Activated naive CD8-positive, alpha-beta T cell (primary cell): ENCODE data around the gene FSCN2.

Source experiments
- H3K27ac Mint-ChIP-seq: one replicate; pipeline ENCODE4 v1.8.0; 2021; ENCODE audit warnings: mixed read lengths
- H3K27me3 Mint-ChIP-seq: one replicate; pipeline ENCODE4 v1.8.0; 2021; ENCODE audit warnings: mixed read lengths
- H3K36me3 Mint-ChIP-seq: one replicate; pipeline ENCODE4 v1.8.0; 2021; ENCODE audit warnings: mixed read lengths
- H3K4me1 Mint-ChIP-seq: one replicate; pipeline ENCODE4 v1.8.0; 2021; ENCODE audit warnings: low read depth, mixed read lengths
- H3K4me3 Mint-ChIP-seq: one replicate; pipeline ENCODE4 v1.8.0; 2021; ENCODE audit warnings: mild to moderate bottlenecking, mixed read lengths
- H3K9me3 Mint-ChIP-seq: one replicate; pipeline ENCODE4 v1.8.0; 2021; ENCODE audit warnings: low read depth, mixed read lengths

Gene FSCN2

GRCh38 chr17:81514739-81515529 is 13.2 kb upstream of the FSCN2 start:
- Mint-ChIP-seq H3K36me3 (peaks cover 17% of the 10 kb centered on the region), H3K27me3 (no peaks in the 10 kb centered on the region), H3K4me3 (peak overlapping the region; percentile 86), H3K27ac (peak overlapping the region; percentile 25), H3K4me1 (peaks cover 23% of the 10 kb centered on the region), H3K9me3 (no peaks in the 10 kb centered on the region)

- H3K9me3 Mint-ChIP-seq, result no peaks in the 10 kb centered on the region
- H3K4me3 Mint-ChIP-seq, result peak overlapping the region; percentile 86
- no peaks in the 10 kb centered on the region for H3K27me3 Mint-ChIP-seq
- peaks cover 21% of the 10 kb centered on the region for H3K4me1 Mint-ChIP-seq
- peaks cover 10% of the 10 kb centered on the region for H3K36me3 Mint-ChIP-seq
- peak overlapping the region; percentile 25 for H3K27ac Mint-ChIP-seq
Measured at GRCh38 chr17:81515530-81516041, 12.6 kb upstream of the FSCN2 start.

- Mint-ChIP-seq H3K4me3 (peak overlapping the region; percentile 86), H3K27me3 (no peaks in the 10 kb centered on the region), H3K4me1 (peaks cover 22% of the 10 kb centered on the region), H3K27ac (peak overlapping the region; percentile 34), H3K9me3 (no peaks in the 10 kb centered on the region), H3K36me3 (peaks cover 3% of the 10 kb centered on the region)
Measured at GRCh38 chr17:81516439-81516838, 11.7 kb upstream of the FSCN2 start.

GRCh38 chr17:81517009-81517338 is 11.2 kb upstream of the FSCN2 start:
- no peak overlapping the region for H3K27ac Mint-ChIP-seq

GRCh38 chr17:81517339-81518112 is 10.7 kb upstream of the FSCN2 start:
- Mint-ChIP-seq H3K9me3 (no peaks in the 10 kb centered on the region), H3K4me3 (peak overlapping the region; percentile 54), H3K27me3 (no peaks in the 10 kb centered on the region), H3K4me1 (peaks cover 22% of the 10 kb centered on the region), H3K36me3 (no peaks in the 10 kb centered on the region), H3K27ac (peak overlapping the region; percentile 64)

More at GRCh38 chr17:81517009-81517338, 11.2 kb upstream of the FSCN2 start:
- H3K4me1 Mint-ChIP-seq, result peaks cover 22% of the 10 kb centered on the region
- no peaks in the 10 kb centered on the region for H3K9me3 Mint-ChIP-seq
- no peak overlapping the region for H3K4me3 Mint-ChIP-seq
- no peaks in the 10 kb centered on the region for H3K27me3 Mint-ChIP-seq
- H3K36me3 Mint-ChIP-seq, result no peaks in the 10 kb centered on the region

DNA sequence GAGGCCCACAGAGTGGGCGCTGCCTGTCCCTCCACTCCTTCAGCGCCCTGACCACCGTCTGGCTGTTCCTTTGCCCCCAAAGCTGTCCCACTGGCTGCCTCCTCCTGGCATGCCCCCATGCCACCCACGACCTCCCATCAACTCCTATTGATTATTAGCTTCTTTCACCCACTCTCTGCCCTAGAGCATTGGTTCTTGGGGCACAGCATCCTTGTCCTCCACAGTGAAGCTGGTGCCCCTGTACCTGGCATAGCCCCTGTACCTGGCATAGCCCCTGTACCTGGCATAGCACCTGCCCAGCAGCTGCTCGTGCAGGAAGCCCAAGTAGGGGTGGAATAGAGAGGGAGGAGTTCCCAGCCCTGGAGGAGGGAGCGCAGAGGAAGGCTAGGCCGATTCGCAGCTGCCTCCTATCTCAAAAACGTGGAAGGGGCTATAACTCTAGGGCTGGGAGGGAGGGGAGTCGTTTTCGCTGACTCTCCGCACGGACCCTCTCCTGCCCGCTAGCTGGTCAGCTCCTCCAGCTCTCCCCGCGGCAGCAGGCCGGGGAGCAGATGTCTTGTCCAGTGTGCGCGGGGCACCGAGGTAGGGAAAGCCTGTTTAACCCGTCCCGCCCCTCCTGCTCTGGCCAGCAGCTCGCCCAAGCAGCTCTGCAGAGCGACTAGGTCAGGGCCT is 9.9 kb upstream of the FSCN2 start:
- H3K4me1 Mint-ChIP-seq, result peaks cover 22% of the 10 kb centered on the region
- no peaks in the 10 kb centered on the region for H3K36me3 Mint-ChIP-seq
- H3K27ac Mint-ChIP-seq, result peak overlapping the region; percentile 64

GRCh38 chr17:81518785-81519283 is 9.3 kb upstream of the FSCN2 start:
- Mint-ChIP-seq H3K4me3 (peak overlapping the region; percentile 54), H3K27me3 (no peaks in the 10 kb centered on the region), H3K4me1 (peaks cover 22% of the 10 kb centered on the region), H3K9me3 (no peaks in the 10 kb centered on the region), H3K27ac (no peak overlapping the region), H3K36me3 (no peaks in the 10 kb centered on the region)

More for the DNA sequence above, 9.9 kb upstream of the FSCN2 start:
- H3K27me3 Mint-ChIP-seq, result no peaks in the 10 kb centered on the region
- peak overlapping the region; percentile 54 for H3K4me3 Mint-ChIP-seq
- H3K9me3 Mint-ChIP-seq, result no peaks in the 10 kb centered on the region

- no peak overlapping the region for H3K4me3 Mint-ChIP-seq
- no peak overlapping the region for H3K27ac Mint-ChIP-seq
Measured at GRCh38 chr17:81519284-81520020, 8.7 kb upstream of the FSCN2 start.

DNA sequence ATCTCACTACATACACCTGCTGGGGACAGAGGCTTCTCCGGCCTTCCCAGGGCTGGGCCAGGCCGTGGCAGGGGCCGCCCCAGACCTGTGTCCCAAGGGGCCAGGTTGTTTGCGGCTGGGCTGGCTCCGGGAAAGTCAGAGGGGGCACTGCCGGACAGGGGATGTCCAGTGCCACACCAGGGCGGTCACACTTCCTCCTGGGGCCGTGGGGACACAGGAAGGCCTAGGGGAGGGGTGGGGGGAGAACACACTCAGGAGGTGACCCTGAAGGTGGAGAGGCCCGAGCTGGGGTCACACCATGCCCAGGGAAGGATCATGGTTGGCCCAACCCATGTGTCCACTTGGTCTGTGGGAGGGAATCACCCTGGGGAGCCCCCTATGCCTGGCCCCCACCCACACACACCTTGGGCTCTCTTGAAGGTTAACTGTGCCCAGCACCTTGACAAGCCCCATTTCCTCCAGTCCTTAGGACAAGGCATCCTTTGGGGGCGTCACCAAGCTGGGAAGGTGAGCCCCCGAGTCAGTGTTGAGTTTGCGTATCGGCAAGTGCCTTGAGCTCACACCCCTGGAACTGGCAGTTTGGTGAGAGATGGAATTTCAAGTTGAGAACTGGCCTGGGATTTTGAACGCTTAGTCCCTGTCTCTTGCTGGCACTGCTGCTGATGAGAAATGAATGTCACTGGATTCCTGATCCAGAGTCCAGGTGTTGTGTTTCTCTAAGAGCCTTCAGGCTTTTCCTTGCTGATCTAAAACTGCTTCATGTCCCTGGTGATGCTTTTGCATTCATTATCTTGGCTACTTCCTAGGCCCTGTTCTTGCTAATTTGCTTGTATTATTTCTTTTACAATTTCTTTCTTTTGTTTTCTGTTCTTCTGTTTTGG is 7.9 kb upstream of the FSCN2 start:
- Mint-ChIP-seq H3K9me3 (no peaks in the 10 kb centered on the region), H3K27me3 (no peaks in the 10 kb centered on the region), H3K36me3 (no peaks in the 10 kb centered on the region), H3K4me3 (peak overlapping the region; percentile 69), H3K27ac (no peak overlapping the region), H3K4me1 (peaks cover 22% of the 10 kb centered on the region)

More at GRCh38 chr17:81519284-81520020, 8.7 kb upstream of the FSCN2 start:
- Mint-ChIP-seq H3K36me3 (no peaks in the 10 kb centered on the region), H3K4me1 (peaks cover 22% of the 10 kb centered on the region), H3K27me3 (no peaks in the 10 kb centered on the region), H3K9me3 (no peaks in the 10 kb centered on the region)

DNA sequence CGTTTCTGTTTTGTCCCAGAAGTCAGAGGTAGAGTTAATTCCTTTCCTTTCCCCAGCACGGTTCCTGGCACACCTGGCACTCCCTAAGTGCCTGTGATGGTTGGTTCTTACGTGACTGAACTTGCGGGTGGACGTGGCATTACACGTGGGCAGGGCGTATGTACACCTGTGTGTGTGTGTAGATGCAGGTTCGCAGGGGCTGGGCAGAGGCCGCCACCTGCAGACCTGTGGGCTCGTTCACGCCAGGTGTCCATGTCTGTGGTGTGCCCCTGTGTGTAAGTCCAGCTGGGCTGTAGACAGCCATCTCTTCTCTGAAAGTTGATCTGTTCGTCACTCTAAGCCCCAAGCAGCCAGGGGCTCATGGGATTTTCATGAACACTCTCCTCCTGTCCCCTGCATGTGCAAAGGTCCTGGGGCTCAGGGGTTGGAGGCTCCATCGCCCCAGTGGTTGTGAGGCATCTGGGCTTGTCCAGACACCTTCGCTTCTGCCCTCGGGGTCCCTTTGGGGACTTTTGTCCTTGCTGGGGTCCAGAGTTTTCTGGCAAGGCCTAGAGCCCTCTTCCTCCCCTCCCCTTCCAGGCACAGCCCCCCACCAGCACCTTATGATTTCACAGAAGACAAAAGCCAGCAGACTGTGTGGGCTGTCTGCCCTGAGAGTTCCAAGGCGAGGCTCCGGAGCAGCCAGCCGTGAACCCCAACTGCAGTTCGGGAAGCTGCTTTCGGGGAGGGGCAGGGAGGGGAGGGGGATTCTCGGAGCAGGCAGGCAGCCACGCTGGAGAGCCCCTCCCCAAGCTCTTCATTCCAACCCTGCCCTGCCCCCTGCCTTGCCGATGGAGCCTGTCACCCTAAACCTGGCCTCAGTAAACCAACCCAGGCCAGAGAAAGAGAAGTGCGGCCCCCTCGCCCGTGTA is 5.4 kb upstream of the FSCN2 start:
- H3K27me3 Mint-ChIP-seq, result peaks cover 2% of the 10 kb centered on the region
- H3K36me3 Mint-ChIP-seq, result no peaks in the 10 kb centered on the region
- no peaks in the 10 kb centered on the region for H3K9me3 Mint-ChIP-seq
- H3K4me1 Mint-ChIP-seq, result peaks cover 7% of the 10 kb centered on the region
- no peak overlapping the region for H3K4me3 Mint-ChIP-seq
- H3K27ac Mint-ChIP-seq, result no peak overlapping the region

- peaks cover 3% of the 10 kb centered on the region for H3K4me1 Mint-ChIP-seq
- H3K9me3 Mint-ChIP-seq, result no peaks in the 10 kb centered on the region
- H3K27me3 Mint-ChIP-seq, result peaks cover 2% of the 10 kb centered on the region
- no peak overlapping the region for H3K27ac Mint-ChIP-seq
- H3K36me3 Mint-ChIP-seq, result no peaks in the 10 kb centered on the region
- no peak overlapping the region for H3K4me3 Mint-ChIP-seq
Measured at GRCh38 chr17:81523402-81524038, 4.7 kb upstream of the FSCN2 start.

GRCh38 chr17:81524039-81524864 is 3.9 kb upstream of the FSCN2 start:
- Mint-ChIP-seq H3K36me3 (no peaks in the 10 kb centered on the region), H3K27me3 (peaks cover 2% of the 10 kb centered on the region), H3K4me3 (no peak overlapping the region), H3K9me3 (no peaks in the 10 kb centered on the region), H3K27ac (no peak overlapping the region), H3K4me1 (peaks cover 3% of the 10 kb centered on the region)
